ENCODE results near the gene TEX22.

The TEX22 gene

DNA sequence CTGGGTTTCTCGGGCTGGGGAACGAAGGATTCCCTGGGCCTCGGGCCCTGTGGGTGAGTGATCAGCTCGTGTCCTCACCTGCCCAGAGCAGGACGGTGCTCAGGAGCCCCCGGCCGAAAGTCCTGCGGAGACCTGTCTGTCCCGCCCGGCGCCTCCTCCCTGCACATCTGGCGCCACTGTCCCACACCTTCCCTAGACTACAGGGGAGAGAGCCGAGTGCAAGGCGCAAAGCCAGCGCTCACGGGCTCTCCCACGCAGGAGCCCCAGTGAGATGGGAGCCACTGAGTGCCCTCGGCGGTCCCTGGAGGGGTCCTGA lies 13.1 kb upstream of the TEX22 start:
- ATAC-seq = no peak

DNA sequence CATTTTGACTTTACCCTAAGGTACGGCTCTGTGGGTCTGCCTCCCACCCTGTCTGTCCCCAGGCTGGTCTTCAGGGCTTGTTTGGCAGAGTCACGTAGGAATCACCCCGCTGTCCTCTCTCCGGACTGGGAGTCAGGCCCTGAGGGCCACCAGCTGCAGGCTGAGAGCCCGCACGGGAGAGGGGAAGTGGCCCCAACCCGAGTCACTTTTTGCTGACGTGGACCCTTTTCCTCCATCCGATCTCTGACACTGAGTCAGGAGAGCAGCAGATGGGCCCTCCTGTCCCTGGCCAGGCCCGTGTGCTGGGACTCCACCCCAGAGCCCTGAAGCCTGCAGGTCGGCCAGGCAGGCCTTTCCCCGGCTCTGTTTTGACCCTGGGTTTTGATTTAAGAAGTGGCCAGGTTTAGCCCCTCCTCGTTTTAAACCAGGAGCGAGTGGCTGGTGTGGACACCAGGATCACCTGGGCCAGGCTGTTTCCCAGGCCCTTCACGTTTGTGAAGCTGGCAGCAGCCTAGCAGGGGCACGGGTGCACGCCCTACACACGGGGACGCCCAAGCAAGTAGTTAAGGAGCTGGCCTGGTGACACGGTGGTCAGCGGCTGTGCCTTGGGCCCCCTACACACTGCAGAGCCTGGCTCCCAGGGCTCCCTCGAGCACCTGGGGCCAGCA lies 12.5 kb upstream of the TEX22 start:
- ATAC-seq = no peak

GRCh38 chr14:105386581-105387529 lies 11.5 kb upstream of the TEX22 start:
- no peak for ATAC-seq

GRCh38 chr14:105387530-105387922 lies 10.8 kb upstream of the TEX22 start:
- no peak for ATAC-seq

DNA sequence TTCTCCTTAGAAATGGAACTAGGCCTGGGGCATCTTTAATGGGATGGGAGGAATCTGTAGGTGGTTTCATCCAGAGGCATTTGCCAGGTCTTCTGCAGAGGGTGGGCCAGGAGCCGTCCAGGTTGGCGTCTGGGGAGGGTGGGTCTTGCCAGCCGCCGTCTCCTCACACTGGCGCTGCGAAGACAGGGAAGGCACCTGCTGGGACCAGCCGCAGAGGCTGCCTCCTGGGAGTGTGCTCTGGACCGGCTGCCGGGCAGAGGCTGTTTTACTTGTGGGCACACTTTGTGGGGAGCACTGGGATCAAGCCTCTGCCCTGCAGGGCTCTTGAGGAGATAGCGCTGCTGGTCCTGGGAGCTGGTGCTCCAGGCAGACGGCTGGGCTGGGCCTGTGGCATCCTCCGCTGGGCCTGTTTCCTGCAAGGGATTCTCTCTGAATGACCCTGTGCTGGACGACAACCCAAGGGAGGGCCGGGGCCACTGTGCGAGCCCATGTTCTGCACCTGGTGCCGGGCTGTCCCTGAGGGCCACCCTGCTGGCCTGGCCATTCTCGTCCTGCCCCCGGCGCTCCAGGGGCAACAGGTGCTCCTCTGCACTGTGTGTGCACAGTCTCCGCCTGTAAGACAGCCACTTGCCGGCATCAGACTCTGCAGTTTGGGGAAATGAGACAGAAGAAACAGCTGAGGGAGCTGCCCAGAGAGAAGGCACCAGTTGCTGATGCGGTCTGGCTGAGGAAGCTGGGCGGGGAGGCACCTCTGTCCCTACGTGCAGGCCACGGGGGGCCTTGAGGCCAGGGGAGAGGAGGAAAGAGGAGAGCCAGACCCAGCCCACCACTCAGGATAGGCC lies 10.0 kb upstream of the TEX22 start:
- no peak for ATAC-seq

DNA sequence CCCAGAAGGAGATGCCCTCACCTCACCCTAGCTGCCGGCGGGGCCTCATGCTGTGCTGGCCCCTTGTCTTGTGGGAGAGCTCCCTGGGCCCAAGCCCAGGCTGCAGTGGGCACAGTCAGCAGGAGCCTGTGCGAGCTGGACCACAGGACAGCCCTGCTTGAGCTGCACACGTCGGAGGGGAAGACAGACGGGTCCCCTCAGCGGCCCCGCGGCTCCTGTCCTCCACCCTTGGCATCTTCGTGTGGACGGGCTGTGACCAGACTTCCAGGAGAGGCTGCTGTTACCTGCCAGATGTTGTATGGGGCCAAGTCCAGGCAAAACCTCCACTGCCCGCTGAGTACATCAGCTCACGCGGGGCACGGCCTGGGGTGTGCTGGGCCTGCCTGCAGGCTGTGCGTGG lies 9.4 kb upstream of the TEX22 start:
- no peak for ATAC-seq

DNA sequence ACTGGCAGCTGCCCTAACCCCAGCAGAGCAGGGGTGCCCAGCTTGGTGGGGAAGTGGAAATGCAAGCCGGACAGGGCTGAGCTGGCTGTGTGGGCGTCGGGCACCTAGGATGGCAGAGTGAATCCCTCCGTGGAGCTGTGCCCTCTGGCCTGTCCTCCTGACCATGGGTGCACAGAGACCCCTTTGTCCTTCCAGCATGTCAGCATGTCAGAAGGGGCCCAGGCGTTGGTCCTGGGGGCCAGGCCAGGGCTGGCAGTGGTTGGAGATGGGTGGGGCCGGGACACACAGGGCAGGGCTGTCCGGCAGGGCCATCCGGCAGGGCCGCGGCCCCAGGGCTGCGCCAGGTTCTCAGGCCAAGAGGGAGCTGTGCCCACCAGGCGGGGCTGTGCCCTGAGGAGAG lies 8.8 kb upstream of the TEX22 start:
- no peak for ATAC-seq

- ATAC-seq = peak in 1 of 2 donors; percentile 24
These were observed 8.1 kb upstream of the TEX22 start for GRCh38 chr14:105389976-105390848.

GRCh38 chr14:105390849-105391500 lies 7.4 kb upstream of the TEX22 start:
- no peak for ATAC-seq

DNA sequence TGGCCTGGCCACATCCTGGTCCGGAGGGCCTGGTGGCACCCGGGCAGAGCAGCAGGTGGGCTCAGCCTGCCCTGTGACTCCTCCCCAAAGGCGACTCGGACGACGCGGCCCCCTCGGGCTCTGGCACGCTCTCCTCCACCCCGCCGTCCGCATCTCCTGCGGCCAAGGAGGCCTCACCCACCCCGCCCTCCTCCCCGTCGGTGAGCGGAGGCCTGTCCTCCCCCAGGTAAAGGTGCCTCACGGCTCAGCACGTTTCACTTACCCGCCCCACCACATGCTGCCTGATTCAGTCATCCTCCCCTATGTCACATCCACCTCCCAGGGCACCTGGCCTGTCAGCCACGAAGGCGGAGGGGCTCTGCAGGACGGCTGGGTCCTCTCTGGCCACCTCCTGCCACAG lies 6.8 kb upstream of the TEX22 start:
- ATAC-seq = no peak

GRCh38 chr14:105392131-105393090 lies 5.9 kb upstream of the TEX22 start:
- ATAC-seq = no peak

DNA sequence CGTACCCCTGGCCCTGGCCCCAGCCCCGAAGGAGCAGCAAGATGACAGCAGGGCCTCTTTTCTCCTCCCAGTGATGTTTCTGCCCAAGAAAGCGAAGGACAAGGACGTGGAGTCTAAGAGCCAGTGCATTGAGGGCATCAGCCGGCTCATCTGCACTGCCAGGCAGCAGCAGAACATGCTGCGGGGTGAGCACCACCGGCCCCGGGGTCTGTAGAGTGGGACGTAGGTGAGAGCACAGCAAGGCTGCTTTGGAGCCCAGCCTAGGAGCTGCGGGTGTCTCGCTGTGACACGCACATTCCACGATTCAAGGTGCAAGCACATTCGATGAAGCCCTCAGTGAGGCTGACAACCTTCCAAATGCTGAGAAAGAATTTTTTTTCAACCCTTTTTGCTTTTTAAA lies 5.2 kb upstream of the TEX22 start:
- no peak for ATAC-seq

DNA sequence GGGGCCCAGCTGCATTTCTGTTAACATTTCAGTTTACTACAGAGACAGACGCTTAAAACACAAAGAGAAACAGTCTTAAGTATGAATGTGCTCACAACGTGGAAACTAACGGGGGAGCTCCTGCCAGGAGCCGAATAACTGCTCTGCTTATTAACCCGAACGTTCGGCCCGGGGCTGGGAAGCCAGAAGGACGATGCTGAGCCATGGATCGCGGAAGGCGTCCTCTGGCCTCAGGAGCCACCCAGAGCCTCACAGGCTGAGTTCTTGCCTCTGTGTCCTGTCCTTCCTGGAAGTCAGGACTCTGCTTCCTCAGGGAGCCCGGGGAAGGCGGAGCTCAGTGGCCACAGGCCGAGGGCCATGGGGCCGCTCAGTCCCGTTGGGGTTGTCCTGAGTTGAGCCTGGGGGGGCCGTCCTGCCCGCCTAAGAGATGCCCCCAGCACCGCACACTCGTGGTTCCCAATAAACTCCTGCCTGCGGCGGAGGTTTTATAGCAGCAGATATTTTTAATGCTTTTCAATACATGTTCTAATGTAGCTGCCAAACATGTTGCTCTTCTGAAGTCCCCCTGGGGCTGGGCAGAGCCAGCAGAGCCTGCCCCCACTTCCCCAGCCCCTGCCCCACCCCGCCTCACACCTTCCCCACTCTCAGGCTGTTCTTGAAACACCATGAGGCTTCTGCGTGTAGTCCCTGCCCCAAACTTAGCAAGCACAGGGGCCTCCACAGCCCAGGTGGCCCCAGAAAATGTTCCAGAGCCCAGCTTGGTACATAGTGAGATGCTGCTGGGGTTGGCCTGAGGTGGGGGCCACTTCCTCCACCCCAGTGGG lies 3.4 kb upstream of the TEX22 start:
- no peak for ATAC-seq

DNA sequence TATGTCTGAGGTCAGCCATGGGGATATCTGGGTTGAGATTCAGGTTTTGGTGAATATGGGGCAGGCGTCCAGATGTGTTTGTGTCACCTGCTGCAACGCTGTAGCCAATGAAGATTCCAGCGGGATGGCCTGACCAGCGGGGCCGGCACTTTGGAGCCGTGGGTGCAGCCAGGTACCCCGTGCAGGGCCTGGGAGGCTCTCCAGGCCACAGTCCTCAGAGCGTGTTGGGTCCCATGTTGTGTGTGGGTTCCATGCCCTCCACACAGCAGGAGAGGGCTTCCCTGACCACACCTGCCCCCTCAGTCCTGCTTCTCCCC lies 2.8 kb upstream of the TEX22 start:
- ATAC-seq = no peak

DNA sequence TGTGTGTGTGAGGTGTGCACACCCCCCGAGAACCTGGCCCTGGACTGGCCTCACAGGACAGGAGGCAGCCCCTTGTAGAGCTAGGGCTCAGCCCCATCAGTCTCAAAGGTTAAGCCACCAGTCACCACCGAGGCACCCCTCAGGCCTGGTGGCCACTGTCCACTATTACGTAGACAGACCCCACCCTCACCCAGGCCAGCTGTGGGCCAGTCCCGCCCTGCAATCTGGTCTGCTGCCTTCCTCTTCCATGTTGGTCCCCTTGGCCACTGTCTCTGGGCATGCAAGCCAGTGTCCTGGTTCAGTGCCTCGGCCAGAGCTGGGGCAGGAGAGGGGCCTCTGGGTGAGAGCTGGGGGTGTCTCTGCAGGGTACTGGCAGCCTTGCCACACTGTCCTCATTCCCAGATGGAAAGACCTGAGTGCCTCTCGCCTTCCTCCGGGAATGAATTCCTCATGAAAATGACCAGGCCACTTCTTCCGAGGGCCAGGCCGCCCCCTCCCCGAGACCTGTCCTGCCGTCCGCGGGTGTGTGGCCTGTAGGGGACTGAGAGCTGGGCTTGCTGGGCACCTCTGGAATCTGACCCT lies 897 bp upstream of the TEX22 start:
- no peak for ATAC-seq

DNA sequence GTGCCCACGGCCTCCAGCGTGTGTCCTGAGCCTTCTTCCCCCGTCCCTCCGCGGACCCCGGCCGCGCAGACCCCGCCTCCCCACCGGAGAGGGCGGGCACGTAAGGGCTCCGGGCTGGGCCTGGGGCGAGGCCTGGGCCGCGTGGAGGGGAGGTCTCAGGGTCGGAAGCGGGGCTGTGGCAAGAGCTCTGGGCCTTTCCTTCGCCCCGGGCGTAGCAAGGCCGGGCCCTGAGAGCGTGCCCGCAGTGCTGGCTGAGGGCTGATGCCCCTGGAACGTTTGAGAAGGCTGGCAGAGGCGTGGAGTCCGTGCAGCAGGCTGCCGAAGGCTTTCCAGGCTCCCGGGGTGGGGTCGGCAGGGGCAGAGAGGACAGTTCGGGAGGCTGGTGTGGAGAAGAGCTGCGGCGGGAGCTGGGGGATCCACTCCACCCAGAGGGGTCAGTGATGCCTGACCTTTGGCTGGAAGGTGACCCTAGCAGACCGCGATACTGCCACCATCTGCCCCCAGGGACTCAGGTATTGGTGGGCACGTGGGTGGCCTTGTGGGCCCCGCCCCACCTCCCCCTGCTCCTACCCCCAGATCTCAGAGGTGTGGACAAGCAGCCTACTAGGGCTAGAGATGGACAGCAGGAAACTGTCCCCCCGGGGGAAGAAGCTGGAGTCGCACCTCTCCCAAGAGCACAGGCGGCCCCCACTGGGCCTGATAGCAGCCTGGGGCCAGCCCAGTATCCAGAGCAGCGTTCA lies 558 bp downstream of the TEX22 start:
- ATAC-seq = peak; percentile 36 to 58

DNA sequence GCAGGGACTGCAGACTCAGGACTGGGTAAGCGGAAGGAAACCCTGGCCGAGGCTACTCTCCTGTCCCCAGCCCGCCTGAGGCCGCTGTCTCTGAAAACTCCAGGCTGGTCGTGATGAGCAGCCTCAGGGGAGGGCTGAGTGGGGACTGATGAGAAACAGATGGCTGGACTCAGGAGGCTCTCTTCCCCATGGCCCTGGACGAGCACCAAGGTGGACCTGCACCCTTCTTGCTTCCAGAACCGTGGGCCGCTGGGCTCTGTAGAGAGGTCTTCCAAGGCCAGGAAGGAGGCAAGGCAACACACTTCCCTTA lies 1.1 kb downstream of the TEX22 start:
- no peak for ATAC-seq

DNA sequence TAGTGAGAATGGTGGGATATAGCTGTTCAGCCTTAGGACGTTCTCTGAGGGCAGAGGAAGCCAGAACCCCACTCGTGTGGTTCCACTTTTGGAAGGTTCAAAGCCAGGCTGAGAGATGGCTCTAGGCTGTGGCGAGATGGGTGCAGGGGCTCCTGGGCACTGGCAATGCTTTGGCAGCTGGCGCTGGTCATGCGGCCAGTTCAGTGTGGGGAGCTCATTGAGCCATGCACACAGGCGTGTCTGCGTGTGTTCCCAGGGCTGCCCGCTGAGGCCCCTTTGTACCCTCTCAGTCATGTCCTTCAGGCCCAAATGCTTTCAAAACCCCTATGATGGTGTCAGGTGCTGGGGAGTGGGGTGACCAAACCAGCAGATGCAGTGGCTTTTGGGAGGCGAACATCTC lies 1.7 kb downstream of the TEX22 start:
- ATAC-seq = no peak

DNA sequence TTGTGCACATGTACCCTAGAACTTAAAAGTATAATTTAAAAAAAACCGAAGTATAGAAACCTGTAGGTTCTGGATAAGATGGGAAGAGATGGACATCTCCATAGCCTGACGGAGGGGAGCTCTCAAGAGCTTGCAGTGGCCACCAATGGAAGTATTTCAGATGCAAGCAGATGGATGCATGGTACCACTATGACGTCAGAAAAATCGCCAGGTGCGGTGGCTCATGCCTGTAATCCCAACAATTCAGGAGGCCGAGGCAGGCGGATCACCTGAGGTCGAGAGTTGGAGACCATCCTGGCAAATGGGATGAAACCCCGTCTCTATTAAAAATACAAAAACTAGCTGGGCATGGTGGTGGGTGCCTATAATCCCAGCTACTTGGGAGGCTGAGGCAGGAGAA lies 3.4 kb downstream of the TEX22 start:
- no peak for ATAC-seq

Data from activated CD4-positive, CD25-positive, alpha-beta regulatory T cell treated with anti-CD3 and anti-CD28 coated beads, Interleukin-2, amount 50 U/mL, for 24 hours (primary cell).